K562 (cell line): ENCODE results near the gene ACADM. TPM values are rescaled to one million over a fixed set of nuclear protein-coding genes. Genes with fewer than 3 reads are reported as not detected.
A peak's percentile ranks its signal among the peaks of the same experiment; 100 is the strongest.

ENCODE experiments used
- ATAC-seq: fragments of 200-7000 bp; cut with Tn5 transposase; 3 replicates; pipeline ENCODE4 v1.9.1; 2020; ENCODE audit warnings: moderate library complexity
- BruUV-seq: library from RNA; stranded (reverse); fragments of 400-500 nt; replicated peaks from 2 replicates; lab custom pipeline; 2021; lab: Mats Ljungman, UMichigan
- CTCF ChIA-PET: fragments of 300-600 bp; formaldehyde crosslinking; extraction: SDS; loops from one replicate; lab custom pipeline; 2021; ENCODE audit warnings: low intra/inter-chr PET ratio; lab: Yijun Ruan, JAX
- POLR2A ChIA-PET: fragments of 300-600, 350-650 bp; sonication (Branson Sonifier 250); formaldehyde crosslinking; extraction: SDS; loops from one replicate; lab custom pipeline; 2021; ENCODE audit warnings: antibody characterized with exemption, inconsistent platforms; lab: Yijun Ruan, JAX
- DNase-seq, 4 experiments: peaks; one replicate each; pipeline versions ENCODE4 v3.0.0 to v3.0.0-alpha.2; 2011 to 2018; ENCODE audit warnings: low spot score in 3 of 4, mixed read lengths in 3 of 4; ENCODE audit errors: extremely low read depth in 1 of 4
- FAIRE-seq: peaks from 2 replicates; lab custom pipeline; 2011; peaks lifted over from hg19 to GRCh38; lab: Jason Lieb, UNC
- H2AFZ ChIP-seq: 2 replicates; pipeline ENCODE4 v1.6.0; 2011; ENCODE audit warnings: low read depth, low read length, control low read depth, inconsistent platforms
- H3K27ac ChIP-seq: fragments of 200-600 bp; 3 replicates; pipeline ENCODE4 v1.8.0; 2011; ENCODE audit warnings: low read depth, mild to moderate bottlenecking, control low read depth, inconsistent platforms, low read length, moderate library complexity, mixed read lengths; ENCODE audit errors: extremely low read depth
- H3K27me3 ChIP-seq, 2 experiments: fragments of 300-600 bp in 1 of 2; 2 replicates in 1 of 2; 3 replicates in 1 of 2; pipeline versions ENCODE4 v1.6.0 to v1.8.0; 2011; ENCODE audit warnings: inconsistent platforms in 2 of 2, low read length in 2 of 2, mild to moderate bottlenecking in 1 of 2, mixed read lengths in 1 of 2, moderate library complexity in 1 of 2; ENCODE audit not compliant: control insufficient read depth in 2 of 2, insufficient read depth in 2 of 2
- H3K36me3 ChIP-seq: fragments of 300-600 bp; 3 replicates; pipeline ENCODE4 v1.8.0; 2011; ENCODE audit warnings: mild to moderate bottlenecking, low read length, inconsistent platforms; ENCODE audit not compliant: control insufficient read depth, insufficient read depth
- H3K4me1 ChIP-seq, 2 experiments: fragments of 200-600 bp in 1 of 2; replicated peaks in 1 of 2; 2 replicates in 1 of 2; 3 replicates in 1 of 2; pipeline versions ENCODE4 v1.5.1 to v1.8.0; 2011; ENCODE audit warnings: inconsistent platforms in 2 of 2, low read length in 2 of 2, mild to moderate bottlenecking in 1 of 2, mixed read lengths in 1 of 2, moderate library complexity in 1 of 2; ENCODE audit not compliant: control insufficient read depth in 2 of 2, insufficient read depth in 2 of 2
- H3K4me2 ChIP-seq: 2 replicates; pipeline ENCODE4 v1.6.1; 2011; ENCODE audit warnings: low read length, control low read depth, inconsistent platforms, mixed read lengths; ENCODE audit not compliant: insufficient read depth
- H3K4me3 ChIP-seq: fragments of 200-600 bp; sonication (generic), shearing (Covaris generic); 2 replicates; pipeline ENCODE4 v1.5.1; 2016; ENCODE audit warnings: control low read depth, inconsistent platforms
- H3K79me2 ChIP-seq: fragments of 200-600 bp; 3 replicates; pipeline ENCODE4 v1.8.0; 2011; ENCODE audit warnings: low read length, inconsistent platforms; ENCODE audit not compliant: control insufficient read depth, insufficient read depth
- H3K9ac ChIP-seq, 2 experiments: 2 replicates each; pipeline versions ENCODE4 v1.6.0 to v1.6.1; 2011; ENCODE audit warnings: low read depth in 2 of 2, low read length in 2 of 2, control low read depth in 1 of 2, inconsistent platforms in 1 of 2, mild to moderate bottlenecking in 1 of 2, mixed read lengths in 1 of 2; ENCODE audit not compliant: insufficient read depth in 1 of 2
- H3K9me1 ChIP-seq: one replicate; pipeline ENCODE4 v1.6.0; 2011; ENCODE audit warnings: inconsistent platforms, mild to moderate bottlenecking, low read length, moderate library complexity; ENCODE audit not compliant: control insufficient read depth, insufficient read depth
- H3K9me3 ChIP-seq: replicated peaks from 2 replicates; pipeline ENCODE4 v1.5.1; 2011; ENCODE audit warnings: low read depth, low read length, inconsistent platforms; ENCODE audit not compliant: control insufficient read depth, insufficient read depth
- H4K20me1 ChIP-seq: replicated peaks from 2 replicates; pipeline ENCODE4 v1.6.1; 2011; ENCODE audit warnings: low read length, inconsistent platforms, mixed read lengths; ENCODE audit not compliant: control insufficient read depth, insufficient read depth
- FUS ChIP-seq: fragments of 200-400 bp; formaldehyde crosslinking; optimal IDR thresholded peaks from 2 replicates; pipeline ENCODE3; 2017; ENCODE audit warnings: low read depth, low read length
- ZNF436 ChIP-seq: fragments of 250-450, 450-650 bp; sonication (Bioruptor Pico); formaldehyde crosslinking; IDR thresholded peaks from 2 replicates; pipeline ENCODE4 v1.7.0; 2020; ENCODE audit warnings: mild to moderate bottlenecking
- ZNF655 ChIP-seq: fragments of 250-450 bp; sonication (Bioruptor Pico); IDR thresholded peaks from 2 replicates; pipeline ENCODE4 v1.5.0; 2021
- WGBS: fragments of 100-300 bp; shearing (Covaris generic); methylation state at CpG from one replicate; pipeline ENCODE4 v1.1.6; 2016; ENCODE audit warnings: low coverage, mixed read lengths; ENCODE audit not compliant: insufficient coverage; ENCODE audit errors: missing lambda C conversion rate; 5-methylcytosine and 5-hydroxymethylcytosine counted together
- in situ Hi-C: fragments of 300-500 bp; cut with MboI; formaldehyde crosslinking; loops from 4 replicates; pipeline ENCODE4 v1.15.0; 2018; ENCODE audit warnings: inconsistent platforms, mixed read lengths
- intact Hi-C: fragments of 100-400 bp; cut with micrococcal nuclease; formaldehyde crosslinking; loops from 2 replicates; pipeline ENCODE4 v1.14.2; 2022
- polyA plus RNA-seq, 8 experiments: library from polyadenylated mRNA; depleted of rRNA in 4 of 8; stranded (reverse) in 5 of 8; unstranded in 3 of 8; fragments of >200 nt; fragmentation: Nextera tagmentation in 2 of 8; fragmentation: Illumina TruSeq in 1 of 8; extraction: Ambion mirVana in 2 of 8; extraction: Trizol in 1 of 8; gene quantifications; 2 replicates each; pipeline versions ENCODE4 v1.2.1 to v1.2.3, GENCODE V29; 2011 to 2014; ENCODE audit warnings: inconsistent platforms in 1 of 8, missing spikeins in 1 of 8
- total RNA-seq, 7 experiments: library from RNA; depleted of rRNA in 6 of 7; stranded (reverse); fragments of >200 nt in 6 of 7; fragmentation: Illumina TruSeq in 2 of 7; extraction: Trizol in 2 of 7; gene quantifications; 2 replicates each; pipeline versions ENCODE4 v1.2.1 to v1.2.3, GENCODE V29; 2011 to 2021; ENCODE audit warnings: low replicate concordance in 1 of 7
- TF ChIP-seq, protein P1 (sequence below), 2 experiments: fragments of 450-650 bp; IDR thresholded peaks; 2 replicates each; pipeline ENCODE4 v1.6.1; 2016; ENCODE audit warnings: mild to moderate bottlenecking in 2 of 2, borderline replicate concordance in 1 of 2, low read depth in 1 of 2, moderate library complexity in 1 of 2
- TF ChIP-seq, protein P2 (sequence below): fragments of 250-450 bp; sonication (Bioruptor Pico); IDR thresholded peaks from 2 replicates; pipeline ENCODE4 v1.9.0; 2021; ENCODE audit warnings: mild to moderate bottlenecking

Gene ACADM
- total and polyA plus RNA-seq, 9 of the 15 experiments (the other 6 are each of a cell fraction or from before 2014, with no cell fraction given), result 82.5 to 156 (median 123) TPM

DNA sequence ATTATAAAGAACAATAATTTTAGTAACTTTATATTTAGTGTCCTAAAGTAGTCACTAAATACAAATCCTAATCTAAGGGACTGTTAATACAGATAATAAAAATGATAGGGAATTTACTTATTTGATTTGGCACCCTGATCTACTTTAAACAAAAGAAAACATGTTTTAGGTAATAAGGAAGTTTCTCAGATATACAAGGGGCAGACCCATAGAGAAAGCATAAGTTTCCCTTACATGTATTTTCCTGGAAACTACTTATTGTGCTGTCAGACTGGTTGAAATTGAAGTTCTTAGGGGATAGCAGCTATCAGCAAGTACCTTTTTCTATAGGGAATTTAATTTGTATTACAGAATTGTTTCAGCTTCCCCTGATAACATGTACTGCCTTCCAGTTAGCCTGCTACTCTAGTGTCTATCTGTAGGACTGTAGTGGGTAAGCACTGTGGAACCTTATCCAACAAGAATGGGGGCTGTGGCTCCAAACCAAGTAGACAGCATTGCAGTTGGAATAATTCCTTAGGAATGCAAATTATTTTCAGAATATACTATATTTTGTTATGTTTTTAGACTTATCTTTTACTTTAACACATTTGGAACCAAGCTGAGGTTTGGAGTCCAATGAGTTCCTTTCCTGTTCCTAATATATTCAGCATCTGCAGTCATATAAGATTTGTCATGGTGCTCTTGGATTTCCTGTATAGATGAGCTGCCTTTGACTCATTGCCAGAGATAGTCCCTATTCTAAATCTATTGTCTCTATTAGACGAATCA is 86.9 kb downstream of the ACADM start:
- DNase-seq (no peak), ATAC-seq (peak; percentile 61; the same call in 2 of the 3 replicates), FAIRE-seq (no peak)
- ChIA-PET CTCF (no interaction called here), POLR2A (interaction anchor here (0.6 to 1.4 kb wide), 3 partner anchors 9 to 1801 kb away, joined by 4 to 8 read pairs (median 6); partner anchors contain the start of gene MSH4)
- H3K27me3 ChIP-seq, result peaks cover 0 to 4% of the 10 kb centered on the region in 2 experiments; a peak in 3 of 5 replicates
- no peaks in the 10 kb centered on the region for H3K9me3 ChIP-seq
- H3K9ac ChIP-seq, result no peak overlapping the region
- no peaks in the 10 kb centered on the region for H3K4me1 ChIP-seq
- TF ChIP-seq ZNF655 (CRISPR knock-in tag) (no peak), ZNF436 (CRISPR knock-in tag) (no peak), FUS (no peak)
- TF ChIP-seq, protein P1, sequence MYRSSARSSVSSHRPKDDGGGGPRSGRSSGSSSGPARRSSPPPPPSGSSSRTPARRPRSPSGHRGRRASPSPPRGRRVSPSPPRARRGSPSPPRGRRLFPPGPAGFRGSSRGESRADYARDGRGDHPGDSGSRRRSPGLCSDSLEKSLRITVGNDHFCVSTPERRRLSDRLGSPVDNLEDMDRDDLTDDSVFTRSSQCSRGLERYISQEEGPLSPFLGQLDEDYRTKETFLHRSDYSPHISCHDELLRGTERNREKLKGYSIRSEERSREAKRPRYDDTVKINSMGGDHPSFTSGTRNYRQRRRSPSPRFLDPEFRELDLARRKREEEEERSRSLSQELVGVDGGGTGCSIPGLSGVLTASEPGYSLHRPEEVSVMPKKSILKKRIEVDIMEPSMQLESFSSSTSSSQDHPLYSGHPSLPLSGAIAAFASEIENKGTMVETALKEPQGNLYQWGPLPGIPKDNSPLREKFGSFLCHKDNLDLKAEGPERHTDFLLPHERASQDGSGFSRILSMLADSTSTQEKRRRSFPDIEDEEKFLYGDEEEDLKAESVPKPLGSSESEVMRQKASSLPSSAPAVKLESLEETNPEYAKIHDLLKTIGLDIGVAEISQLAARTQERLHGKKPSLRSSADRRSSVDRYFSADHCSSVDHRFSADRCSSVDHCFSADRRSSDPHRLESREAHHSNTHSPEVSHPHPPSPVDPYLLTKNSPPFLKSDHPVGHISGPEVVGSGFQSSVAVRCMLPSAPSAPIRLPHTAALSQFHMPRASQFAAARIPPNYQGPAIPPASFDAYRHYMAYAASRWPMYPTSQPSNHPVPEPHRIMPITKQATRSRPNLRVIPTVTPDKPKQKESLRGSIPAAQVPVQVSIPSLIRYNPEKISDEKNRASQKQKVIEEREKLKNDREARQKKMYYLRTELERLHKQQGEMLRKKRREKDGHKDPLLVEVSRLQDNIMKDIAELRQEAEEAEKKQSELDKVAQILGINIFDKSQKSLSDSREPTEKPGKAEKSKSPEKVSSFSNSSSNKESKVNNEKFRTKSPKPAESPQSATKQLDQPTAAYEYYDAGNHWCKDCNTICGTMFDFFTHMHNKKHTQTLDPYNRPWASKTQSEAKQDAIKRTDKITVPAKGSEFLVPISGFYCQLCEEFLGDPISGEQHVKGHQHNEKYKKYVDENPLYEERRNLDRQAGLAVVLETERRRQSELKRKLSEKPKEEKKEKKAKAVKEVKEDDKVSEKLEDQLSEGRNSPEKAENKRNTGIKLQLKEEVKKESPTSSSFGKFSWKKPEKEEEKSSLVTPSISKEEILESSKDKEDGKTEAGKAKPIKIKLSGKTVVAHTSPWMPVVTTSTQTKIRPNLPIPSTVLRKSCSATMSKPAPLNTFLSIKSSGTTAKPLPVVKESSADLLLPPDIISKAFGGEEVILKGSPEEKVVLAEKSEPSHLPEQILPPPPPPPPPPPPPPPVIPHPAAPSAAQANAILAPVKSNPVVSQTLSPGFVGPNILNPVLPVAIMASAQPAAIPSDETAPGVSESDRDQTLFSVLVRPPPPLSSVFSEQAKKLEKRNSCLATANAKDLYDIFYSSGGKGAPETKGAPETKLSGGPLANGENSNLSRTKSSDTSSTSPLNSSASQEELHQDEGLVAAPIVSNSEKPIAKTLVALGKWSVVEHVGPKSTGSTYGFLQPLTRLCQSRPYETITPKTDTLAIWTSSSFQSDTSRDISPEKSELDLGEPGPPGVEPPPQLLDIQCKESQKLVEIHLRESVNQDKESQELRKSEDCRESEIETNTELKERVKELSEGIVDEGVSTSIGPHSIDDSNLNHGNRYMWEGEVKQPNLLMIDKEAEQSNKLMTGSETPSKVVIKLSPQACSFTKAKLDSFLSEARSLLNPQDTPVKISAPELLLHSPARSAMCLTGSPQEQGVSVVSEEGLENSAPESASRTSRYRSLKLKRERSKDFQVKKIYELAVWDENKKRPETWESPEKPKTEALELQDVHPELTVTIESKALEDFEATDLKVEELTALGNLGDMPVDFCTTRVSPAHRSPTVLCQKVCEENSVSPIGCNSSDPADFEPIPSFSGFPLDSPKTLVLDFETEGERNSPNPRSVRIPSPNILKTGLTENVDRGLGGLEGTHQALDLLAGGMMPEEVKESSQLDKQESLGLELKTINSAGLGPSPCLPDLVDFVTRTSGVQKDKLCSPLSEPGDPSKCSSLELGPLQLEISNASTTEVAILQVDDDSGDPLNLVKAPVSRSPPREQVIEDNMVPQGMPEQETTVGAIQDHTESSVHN (IDR thresholded peaks at IDR 0.05; ENCODE audit: borderline replicate concordance in 1 of 2, low read depth in 1 of 2), result no peak
- TF ChIP-seq, protein P2, sequence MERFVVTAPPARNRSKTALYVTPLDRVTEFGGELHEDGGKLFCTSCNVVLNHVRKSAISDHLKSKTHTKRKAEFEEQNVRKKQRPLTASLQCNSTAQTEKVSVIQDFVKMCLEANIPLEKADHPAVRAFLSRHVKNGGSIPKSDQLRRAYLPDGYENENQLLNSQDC (CRISPR knock-in tag), result no peak
- H3K4me2 ChIP-seq, result no peak overlapping the region
- H3K27ac ChIP-seq, result no peak overlapping the region
- no TSS peak for BruUV-seq
- 6% methylated on average over 1 of the region's 1 CpG for WGBS
- intact Hi-C loops, result no loop called here
- H3K36me3 ChIP-seq, result no peaks in the 10 kb centered on the region
- H4K20me1 ChIP-seq, result no peaks in the 10 kb centered on the region
- no peaks in the 10 kb centered on the region for H3K9me1 ChIP-seq
- no peak overlapping the region for H2AFZ ChIP-seq
- H3K4me3 ChIP-seq, result no peak overlapping the region
- in situ Hi-C loops, result no loop called here
- no peaks in the 10 kb centered on the region for H3K79me2 ChIP-seq
